Measurements from ENCODE around the gene RANBP10. TPM values are rescaled to one million over a fixed set of nuclear protein-coding genes. Genes with fewer than 3 reads are reported as not detected.

Gene RANBP10
- total and polyA plus RNA-seq, 10 of the 15 experiments (the other 5 are each of a cell fraction or from before 2014, with no cell fraction given) = 1.2 to 20.4 (median 10.8) TPM

DNA sequence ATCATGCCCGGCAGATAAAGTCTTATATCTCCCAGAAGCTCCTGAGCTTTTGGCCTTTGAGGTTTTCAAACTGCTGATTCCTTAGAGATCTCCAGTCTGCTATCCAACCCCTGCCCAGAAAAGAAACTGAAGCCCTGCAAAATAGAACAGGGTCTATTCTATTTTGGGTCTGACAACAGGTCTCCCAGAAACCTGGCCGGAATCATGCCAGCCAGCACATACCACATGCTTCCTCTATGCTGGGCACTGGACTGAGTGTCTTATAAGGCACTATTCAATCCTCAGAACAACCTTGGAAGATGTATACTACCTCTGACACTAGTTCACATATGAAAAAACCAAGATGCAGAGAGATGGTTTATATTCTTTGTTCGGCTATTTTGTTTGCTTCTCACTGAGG is 66.0 kb downstream of the RANBP10 start:
- no peak for FAIRE-seq
- Histone ChIP-seq H3K4me1 (ENCODE audit: control insufficient read depth, insufficient read depth, low read length) (no peaks in the 10 kb centered on the region), H3K4me2 (ENCODE audit: control insufficient read depth, insufficient read depth) (no peak overlapping the region), H3K36me3 (ENCODE audit: control insufficient read depth in 2 of 2, insufficient read depth in 2 of 2, low read length in 1 of 2) (peaks cover 10 to 20% of the 10 kb centered on the region in 2 experiments; a peak in 3 of 4 replicates), H3K27ac (ENCODE audit: control insufficient read depth, insufficient read depth) (no peak overlapping the region), H4K20me1 (ENCODE audit: control insufficient read depth, insufficient read depth) (no peaks in the 10 kb centered on the region), H3K27me3 (replicated peaks in 1 of 2; ENCODE audit: control insufficient read depth in 2 of 2, insufficient read depth in 2 of 2, low read length in 1 of 2) (no peaks in the 10 kb centered on the region), H3K9me3 (replicated peaks; ENCODE audit: control insufficient read depth, insufficient read depth, low read length) (no peaks in the 10 kb centered on the region), H3K79me2 (ENCODE audit: control insufficient read depth, insufficient read depth, low read length) (no peaks in the 10 kb centered on the region), H2AFZ (ENCODE audit: control insufficient read depth, low read depth, low read length) (no peak overlapping the region), H3K4me3 (no peak overlapping the region), H3K9ac (ENCODE audit: control insufficient read depth, insufficient read depth, low read length) (no peak overlapping the region)
- 96% methylated on average over 3 of the region's 3 CpGs for WGBS (ENCODE audit: insufficient coverage, insufficient replicate concordance, low lambda C conversion rate, missing lambda C conversion rate)
- POLR2A ChIA-PET = interaction anchor here (1.0 kb wide), 1 partner anchor 346 kb away, joined by 3 read pairs; no protein-coding TSS in a partner anchor
- no TSS peak for BruUV-seq (replicated peaks)
- intact Hi-C loops (cut with micrococcal nuclease; ENCODE audit: unreplicated experiment) (no loop called here), in situ Hi-C loops (cut with MboI) (no loop called here)
- no peak for TF ChIP-seq ETV6 (conservative IDR thresholded peaks at IDR 0.05 in 1 of 2, IDR thresholded peaks at IDR 0.05 in 1 of 2; ENCODE audit: borderline replicate concordance in 1 of 2, low read depth in 1 of 2)
- TF ChIP-seq SMAD5 (IDR thresholded peaks at IDR 0.05; ENCODE audit: low read depth) = no peak
- TF ChIP-seq E2F8 (IDR thresholded peaks at IDR 0.05; ENCODE audit: low read depth, partially characterized antibody) = no peak
- no peak for TF ChIP-seq CBFB (IDR thresholded peaks at IDR 0.05; ENCODE audit: low read depth)
- TF ChIP-seq, protein P1, sequence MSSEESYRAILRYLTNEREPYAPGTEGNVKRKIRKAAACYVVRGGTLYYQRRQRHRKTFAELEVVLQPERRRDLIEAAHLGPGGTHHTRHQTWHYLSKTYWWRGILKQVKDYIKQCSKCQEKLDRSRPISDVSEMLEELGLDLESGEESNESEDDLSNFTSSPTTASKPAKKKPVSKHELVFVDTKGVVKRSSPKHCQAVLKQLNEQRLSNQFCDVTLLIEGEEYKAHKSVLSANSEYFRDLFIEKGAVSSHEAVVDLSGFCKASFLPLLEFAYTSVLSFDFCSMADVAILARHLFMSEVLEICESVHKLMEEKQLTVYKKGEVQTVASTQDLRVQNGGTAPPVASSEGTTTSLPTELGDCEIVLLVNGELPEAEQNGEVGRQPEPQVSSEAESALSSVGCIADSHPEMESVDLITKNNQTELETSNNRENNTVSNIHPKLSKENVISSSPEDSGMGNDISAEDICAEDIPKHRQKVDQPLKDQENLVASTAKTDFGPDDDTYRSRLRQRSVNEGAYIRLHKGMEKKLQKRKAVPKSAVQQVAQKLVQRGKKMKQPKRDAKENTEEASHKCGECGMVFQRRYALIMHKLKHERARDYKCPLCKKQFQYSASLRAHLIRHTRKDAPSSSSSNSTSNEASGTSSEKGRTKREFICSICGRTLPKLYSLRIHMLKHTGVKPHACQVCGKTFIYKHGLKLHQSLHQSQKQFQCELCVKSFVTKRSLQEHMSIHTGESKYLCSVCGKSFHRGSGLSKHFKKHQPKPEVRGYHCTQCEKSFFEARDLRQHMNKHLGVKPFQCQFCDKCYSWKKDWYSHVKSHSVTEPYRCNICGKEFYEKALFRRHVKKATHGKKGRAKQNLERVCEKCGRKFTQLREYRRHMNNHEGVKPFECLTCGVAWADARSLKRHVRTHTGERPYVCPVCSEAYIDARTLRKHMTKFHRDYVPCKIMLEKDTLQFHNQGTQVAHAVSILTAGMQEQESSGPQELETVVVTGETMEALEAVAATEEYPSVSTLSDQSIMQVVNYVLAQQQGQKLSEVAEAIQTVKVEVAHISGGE (CRISPR knock-in tag; IDR thresholded peaks at IDR 0.05) = no peak
- ATAC-seq = no peak
- CTCF ChIA-PET = interaction anchor here (0.7 kb wide), 1 partner anchor 10 kb away, joined by 4 read pairs; no protein-coding TSS in a partner anchor
- RAD21 ChIA-PET (ENCODE audit: unreplicated experiment) = interaction anchor here (1.6 kb wide), 1 partner anchor 21 kb away, joined by 3 read pairs; no protein-coding TSS in a partner anchor
- DNase-seq (ENCODE audit: low read depth, low spot score) = no peak
- SMC1A ChIA-PET (ENCODE audit: uncharacterized antibody, unreplicated experiment) = no interaction called here
